GM23338 (cell line): Measurements from ENCODE around the gene ZNF784. TPM values are rescaled to one million over a fixed set of nuclear protein-coding genes. Genes with fewer than 3 reads are reported as not detected.

Experiments used
- ATAC-seq: fragments of 200-7000 bp; cut with Tn5 transposase; 3 replicates; pipeline ENCODE4 v1.9.1; 2020
- DNase-seq: peaks from one replicate; pipeline ENCODE4 v3.0.0-alpha.2; 2015; ENCODE audit warnings: low spot score
- H2AFZ ChIP-seq: fragments of 200-600 bp; sonication (generic); 2 replicates; pipeline ENCODE4 v1.8.0; 2016; ENCODE audit warnings: antibody characterized with exemption, mild to moderate bottlenecking, moderate library complexity
- H3F3A ChIP-seq: fragments of 200-600 bp; sonication (generic); replicated peaks from 2 replicates; pipeline ENCODE4 v1.8.0; 2017; ENCODE audit warnings: antibody characterized with exemption, mixed run types, low read depth
- H3K27ac ChIP-seq: fragments of 200-600 bp; sonication (generic); 2 replicates; pipeline ENCODE4 v1.6.1; 2016; ENCODE audit warnings: low read depth
- H3K27me3 ChIP-seq: fragments of 200-600 bp; sonication (generic); 2 replicates; pipeline ENCODE4 v1.8.0; 2016; ENCODE audit warnings: mild to moderate bottlenecking, mixed run types, moderate library complexity; ENCODE audit not compliant: insufficient read depth
- H3K36me3 ChIP-seq: fragments of 200-600 bp; sonication (generic); 2 replicates; pipeline ENCODE4 v1.8.0; 2016; ENCODE audit warnings: mild to moderate bottlenecking; ENCODE audit not compliant: insufficient read depth
- H3K4me1 ChIP-seq: fragments of 200-600 bp; sonication (generic); 2 replicates; pipeline ENCODE4 v1.8.0; 2016; ENCODE audit warnings: mild to moderate bottlenecking, moderate library complexity; ENCODE audit not compliant: insufficient read depth
- H3K4me2 ChIP-seq: fragments of 200-600 bp; sonication (generic); 2 replicates; pipeline ENCODE4 v1.7.1; 2017; ENCODE audit warnings: mixed run types
- H3K4me3 ChIP-seq: fragments of 200-600 bp; sonication (generic); 2 replicates; pipeline ENCODE4 v1.6.1; 2016; ENCODE audit warnings: mixed run types
- H3K79me2 ChIP-seq: fragments of 200-600 bp; sonication (generic); replicated peaks from 2 replicates; pipeline ENCODE4 v1.8.0; 2017; ENCODE audit warnings: mild to moderate bottlenecking; ENCODE audit not compliant: insufficient read depth
- H3K9me2 ChIP-seq: fragments of 200-600 bp; sonication (generic); 2 replicates; pipeline ENCODE4 v1.8.0; 2017; ENCODE audit not compliant: insufficient read depth
- H4K20me1 ChIP-seq: fragments of 200-600 bp; sonication (generic); replicated peaks from 2 replicates; pipeline ENCODE4 v1.8.0; 2017; ENCODE audit warnings: mild to moderate bottlenecking; ENCODE audit not compliant: insufficient read depth
- H3K27ac Mint-ChIP-seq: 2 replicates; pipeline ENCODE4 v1.8.0; 2020; ENCODE audit warnings: inconsistent platforms, mild to moderate bottlenecking, moderate library complexity, mixed read lengths
- H3K27me3 Mint-ChIP-seq: 3 replicates; pipeline ENCODE4 v1.8.0; 2022; ENCODE audit warnings: low read depth, mild to moderate bottlenecking, moderate library complexity, mixed read lengths, inconsistent platforms; ENCODE audit not compliant: insufficient read depth, poor library complexity
- H3K36me3 Mint-ChIP-seq: 3 replicates; pipeline ENCODE4 v1.8.0; 2021; ENCODE audit warnings: low read depth, mild to moderate bottlenecking, inconsistent platforms, moderate library complexity, mixed read lengths
- H3K4me1 Mint-ChIP-seq: 3 replicates; pipeline ENCODE4 v1.8.0; 2020; ENCODE audit warnings: mild to moderate bottlenecking, inconsistent platforms, mixed read lengths
- H3K4me3 Mint-ChIP-seq: 3 replicates; pipeline ENCODE4 v1.8.0; 2021; ENCODE audit warnings: moderate library complexity, mild to moderate bottlenecking, inconsistent platforms, mixed read lengths
- H3K9me3 Mint-ChIP-seq: 3 replicates; pipeline ENCODE4 v1.8.0; 2020; ENCODE audit warnings: moderate library complexity, mild to moderate bottlenecking, inconsistent platforms, mixed read lengths
- CREB1 ChIP-seq: fragments of 250-450 bp; sonication (Bioruptor Pico); IDR thresholded peaks from 2 replicates; pipeline ENCODE4 v1.5.0; 2020; ENCODE audit warnings: low read depth, mild to moderate bottlenecking, moderate library complexity
- EZH2phosphoT487 ChIP-seq: fragments of 200-600 bp; sonication (generic); IDR thresholded peaks from one replicate; pipeline ENCODE4 v1.8.1; 2018; ENCODE audit warnings: antibody characterized with exemption; ENCODE audit not compliant: unreplicated experiment
- JUNB ChIP-seq: IDR thresholded peaks from one replicate; pipeline ENCODE4 v1.6.1; 2016; ENCODE audit warnings: antibody characterized with exemption; ENCODE audit not compliant: unreplicated experiment
- NANOG ChIP-seq: IDR thresholded peaks from 2 replicates; pipeline ENCODE4 v1.6.1; 2016; ENCODE audit warnings: antibody characterized with exemption, borderline replicate concordance
- POLR2AphosphoS5 ChIP-seq: IDR thresholded peaks from 2 replicates; pipeline ENCODE4 v1.6.1; 2016; ENCODE audit warnings: antibody characterized with exemption, low read depth
- STAT1 ChIP-seq: IDR thresholded peaks from one replicate; pipeline ENCODE4 v1.6.1; 2016; ENCODE audit warnings: antibody characterized with exemption; ENCODE audit not compliant: unreplicated experiment
- ZNF114 ChIP-seq: fragments of 250-450 bp; sonication (Bioruptor Pico); IDR thresholded peaks from 2 replicates; pipeline ENCODE4 v1.5.0; 2020; ENCODE audit warnings: mild to moderate bottlenecking, moderate library complexity
- ZNF331 ChIP-seq: fragments of 250-450 bp; sonication (Bioruptor Pico); IDR thresholded peaks from 2 replicates; pipeline ENCODE4 v1.5.0; 2020; ENCODE audit warnings: low read depth, mild to moderate bottlenecking, moderate library complexity
- polyA plus RNA-seq: library from polyadenylated mRNA; unstranded; fragments of >200 nt; fragmentation: Nextera tagmentation; extraction: Ambion mirVana; gene quantifications from 2 replicates; pipeline ENCODE4 v1.2.1, GENCODE V29; 2016
- total RNA-seq: library from RNA; depleted of rRNA; stranded (reverse); fragments of >200 nt; shearing (Covaris generic); gene quantifications from 2 replicates; pipeline ENCODE4 v1.2.3, GENCODE V29; 2014
- TF ChIP-seq, protein P1 (sequence below): IDR thresholded peaks from one replicate; pipeline ENCODE4 v1.6.1; 2018; ENCODE audit warnings: antibody characterized with exemption; ENCODE audit not compliant: unreplicated experiment

The ZNF784 gene
- total and polyA plus RNA-seq, 2 experiments from 2014 or later, result 1.5 to 6.7 TPM

DNA sequence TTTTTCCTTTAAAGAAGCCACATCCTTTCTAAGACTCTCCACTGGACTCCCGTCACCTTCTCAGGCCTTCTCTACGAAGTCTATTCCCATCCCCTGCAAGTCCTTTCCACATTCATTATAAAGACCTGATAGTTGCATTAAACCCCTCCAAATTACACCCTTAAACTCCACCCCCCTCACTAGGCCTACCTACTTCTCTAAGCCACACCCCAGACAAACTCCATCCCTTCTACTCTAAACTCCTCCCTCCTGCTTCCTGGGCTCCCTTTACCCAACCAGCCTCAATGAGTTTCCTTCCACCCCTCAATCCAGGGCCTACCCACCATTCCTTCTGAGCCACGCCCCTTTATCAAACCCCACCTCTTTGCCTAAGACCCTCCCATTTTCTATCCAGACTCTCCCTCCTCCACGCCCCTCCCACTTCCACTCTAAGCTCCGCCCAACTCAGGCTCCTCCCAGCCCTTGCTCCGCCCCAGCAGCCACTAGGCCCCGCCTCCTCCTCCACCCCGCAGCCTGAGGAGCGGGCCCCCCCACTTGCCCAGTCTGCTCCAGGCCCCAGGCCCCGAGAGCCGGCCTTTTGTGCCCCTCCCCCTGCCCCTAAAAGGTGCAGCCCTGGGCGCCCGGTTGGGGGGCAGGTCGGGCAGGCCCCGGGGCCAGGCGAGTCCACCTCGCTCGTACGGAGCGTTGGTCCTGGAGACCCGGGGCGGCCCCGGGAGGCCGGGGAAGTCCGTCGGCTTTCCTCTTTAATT, 25.5 kb downstream of the ZNF784 start:
- Histone ChIP-seq H3K9me2 (no peaks in the 10 kb centered on the region), H4K20me1 (no peaks in the 10 kb centered on the region), H3K27me3 (no peaks in the 10 kb centered on the region), H3K36me3 (0 out of 2 replicates have a peak, but pooled peaks cover 3% of the 10 kb centered on the region), H3K4me1 (peaks cover 14% of the 10 kb centered on the region), H3F3A (peaks cover 17% of the 10 kb centered on the region), H3K4me2 (peak overlapping the region; percentile 61; the same call in 1 of the 2 replicates), H2AFZ (no peak overlapping the region), H3K27ac (peak overlapping the region; percentile 94), H3K79me2 (no peaks in the 10 kb centered on the region; the same call in 1 of the 2 replicates), H3K4me3 (peak overlapping the region; percentile 58)
- Mint-ChIP-seq H3K4me3 (peak overlapping the region; percentile 99), H3K27me3 (peaks cover 26% of the 10 kb centered on the region), H3K36me3 (peaks cover 30% of the 10 kb centered on the region), H3K27ac (peak overlapping the region; percentile 100), H3K4me1 (peaks cover 27% of the 10 kb centered on the region), H3K9me3 (peaks cover 6% of the 10 kb centered on the region)
- peak; percentile 77 for ATAC-seq
- TF ChIP-seq POLR2AphosphoS5 (peak; percentile 45; the same call in 1 of the 2 replicates), ZNF331 (no peak)
- peak; percentile 98 for DNase-seq

DNA sequence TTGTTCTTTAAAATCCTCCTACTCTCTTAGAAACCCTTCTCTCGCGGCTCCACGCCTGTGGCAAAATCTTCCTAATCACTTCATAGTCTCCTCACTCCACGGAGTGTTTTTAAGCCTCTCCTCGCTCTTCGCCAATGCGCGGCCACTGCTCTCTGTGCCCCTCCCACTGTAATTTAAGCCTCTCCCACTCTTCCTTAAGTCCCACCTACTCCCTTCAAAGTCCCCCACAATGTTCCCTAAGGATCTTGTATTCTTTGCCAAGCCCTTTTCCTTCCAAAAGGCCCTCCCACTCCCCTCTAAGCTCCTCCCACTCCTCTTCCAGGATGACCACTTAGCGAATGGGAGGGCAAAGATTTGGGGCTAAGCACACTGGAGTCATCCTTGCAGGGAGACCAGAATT, 26.3 kb downstream of the ZNF784 start:
- Mint-ChIP-seq H3K9me3 (peaks cover 3% of the 10 kb centered on the region; the same call in 2 of the 3 replicates), H3K27me3 (peaks cover 19% of the 10 kb centered on the region), H3K36me3 (peaks cover 33% of the 10 kb centered on the region), H3K27ac (peak overlapping the region; percentile 91), H3K4me1 (peaks cover 24% of the 10 kb centered on the region), H3K4me3 (peak overlapping the region; percentile 99)
- Histone ChIP-seq H4K20me1 (no peaks in the 10 kb centered on the region), H3K4me3 (peak overlapping the region; percentile 22; the same call in 1 of the 2 replicates), H3K27ac (no peak overlapping the region), H3K79me2 (no peaks in the 10 kb centered on the region; the same call in 1 of the 2 replicates), H3K4me2 (peak overlapping the region; percentile 16; the same call in 1 of the 2 replicates), H3K4me1 (peaks cover 9% of the 10 kb centered on the region), H2AFZ (no peak overlapping the region), H3K9me2 (no peaks in the 10 kb centered on the region), H3K36me3 (0 out of 2 replicates have a peak, but pooled peaks cover 3% of the 10 kb centered on the region), H3F3A (peaks cover 18% of the 10 kb centered on the region), H3K27me3 (no peaks in the 10 kb centered on the region)
- peak; percentile 88 for DNase-seq
- peak; percentile 24 for ATAC-seq
- no peak for TF ChIP-seq NANOG
- 0 out of 2 replicates have a peak, but pooled peaks have one; percentile 26 for TF ChIP-seq POLR2AphosphoS5
- TF ChIP-seq, protein P1, sequence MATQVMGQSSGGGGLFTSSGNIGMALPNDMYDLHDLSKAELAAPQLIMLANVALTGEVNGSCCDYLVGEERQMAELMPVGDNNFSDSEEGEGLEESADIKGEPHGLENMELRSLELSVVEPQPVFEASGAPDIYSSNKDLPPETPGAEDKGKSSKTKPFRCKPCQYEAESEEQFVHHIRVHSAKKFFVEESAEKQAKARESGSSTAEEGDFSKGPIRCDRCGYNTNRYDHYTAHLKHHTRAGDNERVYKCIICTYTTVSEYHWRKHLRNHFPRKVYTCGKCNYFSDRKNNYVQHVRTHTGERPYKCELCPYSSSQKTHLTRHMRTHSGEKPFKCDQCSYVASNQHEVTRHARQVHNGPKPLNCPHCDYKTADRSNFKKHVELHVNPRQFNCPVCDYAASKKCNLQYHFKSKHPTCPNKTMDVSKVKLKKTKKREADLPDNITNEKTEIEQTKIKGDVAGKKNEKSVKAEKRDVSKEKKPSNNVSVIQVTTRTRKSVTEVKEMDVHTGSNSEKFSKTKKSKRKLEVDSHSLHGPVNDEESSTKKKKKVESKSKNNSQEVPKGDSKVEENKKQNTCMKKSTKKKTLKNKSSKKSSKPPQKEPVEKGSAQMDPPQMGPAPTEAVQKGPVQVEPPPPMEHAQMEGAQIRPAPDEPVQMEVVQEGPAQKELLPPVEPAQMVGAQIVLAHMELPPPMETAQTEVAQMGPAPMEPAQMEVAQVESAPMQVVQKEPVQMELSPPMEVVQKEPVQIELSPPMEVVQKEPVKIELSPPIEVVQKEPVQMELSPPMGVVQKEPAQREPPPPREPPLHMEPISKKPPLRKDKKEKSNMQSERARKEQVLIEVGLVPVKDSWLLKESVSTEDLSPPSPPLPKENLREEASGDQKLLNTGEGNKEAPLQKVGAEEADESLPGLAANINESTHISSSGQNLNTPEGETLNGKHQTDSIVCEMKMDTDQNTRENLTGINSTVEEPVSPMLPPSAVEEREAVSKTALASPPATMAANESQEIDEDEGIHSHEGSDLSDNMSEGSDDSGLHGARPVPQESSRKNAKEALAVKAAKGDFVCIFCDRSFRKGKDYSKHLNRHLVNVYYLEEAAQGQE, result no peak

DNA sequence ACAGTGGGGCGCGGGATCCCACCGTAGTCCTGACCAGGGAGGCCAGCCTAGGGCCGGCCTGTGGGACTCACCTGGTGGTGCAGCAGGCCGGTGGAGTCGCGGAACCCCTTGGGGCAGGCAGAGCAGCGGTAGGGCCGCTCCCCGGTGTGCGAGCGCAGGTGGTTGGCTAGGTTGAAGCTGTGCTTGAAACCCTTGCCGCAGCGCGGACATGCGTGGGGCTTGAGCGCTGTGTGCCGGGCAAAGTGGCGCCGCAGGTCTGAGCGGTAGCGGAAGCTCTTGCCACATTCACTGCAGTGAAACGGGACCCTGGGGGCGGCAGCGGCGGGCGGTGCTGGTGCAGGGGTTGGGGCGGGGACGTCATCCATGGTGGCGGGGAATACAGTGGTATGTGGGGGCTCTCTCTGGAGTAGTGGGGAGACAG, 26.9 kb downstream of the ZNF784 start:
- Histone ChIP-seq H3K4me2 (no peak overlapping the region), H4K20me1 (no peaks in the 10 kb centered on the region), H3K4me3 (no peak overlapping the region), H2AFZ (no peak overlapping the region), H3K4me1 (peaks cover 9% of the 10 kb centered on the region), H3K36me3 (0 out of 2 replicates have a peak, but pooled peaks cover 3% of the 10 kb centered on the region), H3K27ac (no peak overlapping the region), H3K79me2 (no peaks in the 10 kb centered on the region; the same call in 1 of the 2 replicates), H3K27me3 (peaks cover 2% of the 10 kb centered on the region; the same call in 1 of the 2 replicates), H3F3A (peaks cover 18% of the 10 kb centered on the region), H3K9me2 (no peaks in the 10 kb centered on the region)
- TF ChIP-seq STAT1 (no peak), CREB1 (CRISPR knock-in tag) (no peak), JUNB (no peak), ZNF114 (CRISPR knock-in tag) (no peak), POLR2AphosphoS5 (no peak), EZH2phosphoT487 (no peak)
- Mint-ChIP-seq H3K27ac (no peak overlapping the region), H3K9me3 (peaks cover 3% of the 10 kb centered on the region; the same call in 2 of the 3 replicates), H3K27me3 (peaks cover 16% of the 10 kb centered on the region), H3K36me3 (peaks cover 33% of the 10 kb centered on the region), H3K4me1 (peaks cover 24% of the 10 kb centered on the region), H3K4me3 (no peak overlapping the region)
- DNase-seq (no peak), ATAC-seq (no peak)
